Adrenal gland (tissue), 5 donors: ENCODE measurements around the gene COL8A1.

Experiments
- CTCF ChIP-seq, 6 experiments: fragments of 450-650 bp in 4 of 6; fragments of 200-600 bp in 2 of 6; sonication (generic) in 1 of 6; IDR thresholded peaks; 1 replicate in 5 of 6; 2 replicates in 1 of 6; pipeline versions ENCODE4 v1.5.1 to v1.8.0; 2016 to 2021; ENCODE audit warnings: antibody characterized with exemption in 6 of 6, mild to moderate bottlenecking in 2 of 6, moderate library complexity in 1 of 6
- POLR2A ChIP-seq, 2 donors: fragments of 450-650 bp; IDR thresholded peaks; one replicate each; pipeline ENCODE4 v1.6.1; 2017; ENCODE audit warnings: antibody characterized with exemption in 2 of 2, mild to moderate bottlenecking in 2 of 2, moderate library complexity in 1 of 2
- donor health status: DM: no; HTN: no; CAD: no.

DNA sequence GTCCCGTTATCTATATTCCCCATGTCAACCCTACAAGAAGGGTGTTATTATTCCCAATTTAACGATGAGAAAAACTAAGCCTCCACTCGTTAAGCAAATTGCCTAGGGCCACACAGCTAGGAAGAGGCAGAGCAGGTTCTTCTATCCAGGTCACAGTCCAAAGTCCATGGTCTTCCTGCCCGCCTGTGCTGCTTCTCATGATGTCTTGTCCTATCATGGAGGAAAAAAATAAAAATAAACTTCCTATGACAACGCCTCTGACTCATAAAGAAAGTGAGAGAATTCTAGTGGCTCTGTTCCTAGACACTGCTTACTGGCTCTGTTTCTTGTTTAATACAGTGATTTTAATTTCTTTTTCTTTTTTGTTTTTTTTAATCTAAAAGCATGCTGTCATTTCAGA is 9.7 kb downstream of the COL8A1 start:
- TF ChIP-seq POLR2A (IDR thresholded peaks at IDR 0.05), result no peak
- TF ChIP-seq CTCF (IDR thresholded peaks at IDR 0.05), result no peak
